Femur (tissue), 1 donor: Measurements from ENCODE around the gene ASPSCR1.

Source experiments
- DNase-seq: peaks from one replicate; pipeline ENCODE4 v3.0.0-alpha.2; 2017

ASPSCR1 gene

DNA sequence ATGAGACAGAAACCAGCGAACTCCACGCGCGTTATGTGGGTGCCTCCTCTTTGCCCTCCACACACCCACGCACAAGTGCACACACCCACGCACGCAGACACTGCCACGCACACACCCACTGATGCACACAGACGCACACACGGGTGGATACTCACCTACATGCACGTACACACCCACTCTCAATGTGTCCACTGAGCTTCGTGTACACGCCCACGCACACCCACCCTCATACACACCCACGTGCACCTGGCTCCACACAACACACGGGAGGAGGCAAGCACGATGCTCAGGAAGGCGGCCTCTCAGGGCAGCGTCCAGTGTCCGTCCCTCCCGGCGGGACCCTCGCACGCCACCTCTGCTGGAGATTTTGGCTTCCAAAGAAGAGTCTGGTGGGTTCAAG lies 70.0 kb downstream of the ASPSCR1 start:
- DNase-seq: no peak

DNA sequence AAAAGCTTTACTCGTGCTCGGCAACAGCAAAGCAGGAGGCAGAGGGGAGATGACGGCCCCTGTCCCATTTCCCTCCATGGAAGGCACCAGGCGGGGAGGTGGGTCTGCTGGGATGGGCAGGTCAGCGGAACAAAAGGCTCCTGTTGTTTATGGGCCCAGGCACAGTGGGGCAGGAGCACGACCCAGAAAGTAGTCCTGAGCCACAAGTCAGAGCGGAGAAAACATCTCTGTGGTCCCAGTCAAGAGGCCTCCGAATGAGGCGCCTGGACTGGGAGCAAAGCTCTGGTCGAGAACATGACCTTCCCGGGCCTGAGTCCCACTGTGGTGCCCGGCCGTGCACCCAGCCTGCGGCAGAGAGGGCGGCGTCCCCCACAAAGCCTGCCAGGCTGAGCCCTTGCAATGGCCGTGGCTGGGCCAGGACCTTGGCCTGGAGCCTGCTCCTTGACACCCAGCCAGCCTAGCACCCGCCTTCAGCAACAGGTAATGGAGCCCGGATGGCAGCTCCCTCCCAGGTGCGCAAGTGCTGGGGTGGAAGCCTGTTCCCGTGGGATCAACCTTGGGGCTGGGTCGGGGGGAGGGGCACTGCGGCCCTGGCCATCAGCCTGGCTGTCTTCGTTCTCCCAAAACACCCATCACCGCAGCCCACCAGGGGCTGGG lies 70.6 kb downstream of the ASPSCR1 start:
- no peak for DNase-seq

DNA sequence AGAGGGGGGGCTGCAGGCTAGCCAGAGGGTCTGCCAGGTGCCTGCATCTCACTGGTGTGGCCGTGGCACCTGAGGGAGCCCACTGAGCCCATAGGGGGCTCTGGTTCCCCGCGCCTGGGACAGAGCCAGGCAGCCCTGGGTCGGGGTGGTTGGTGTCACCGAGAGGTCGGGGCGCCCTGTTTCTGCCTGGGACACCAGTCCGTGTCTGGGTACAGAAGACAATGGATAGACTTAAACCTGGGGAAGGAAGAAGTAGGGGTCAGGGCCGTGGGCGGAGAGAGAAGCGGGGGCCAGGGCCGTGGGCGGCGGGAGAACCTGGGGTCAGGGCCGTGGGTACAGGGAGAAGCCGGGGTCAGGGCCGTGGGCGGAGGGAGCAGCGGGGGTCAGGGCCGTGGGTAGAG lies 71.1 kb downstream of the ASPSCR1 start:
- DNase-seq: peak; percentile 16

DNA sequence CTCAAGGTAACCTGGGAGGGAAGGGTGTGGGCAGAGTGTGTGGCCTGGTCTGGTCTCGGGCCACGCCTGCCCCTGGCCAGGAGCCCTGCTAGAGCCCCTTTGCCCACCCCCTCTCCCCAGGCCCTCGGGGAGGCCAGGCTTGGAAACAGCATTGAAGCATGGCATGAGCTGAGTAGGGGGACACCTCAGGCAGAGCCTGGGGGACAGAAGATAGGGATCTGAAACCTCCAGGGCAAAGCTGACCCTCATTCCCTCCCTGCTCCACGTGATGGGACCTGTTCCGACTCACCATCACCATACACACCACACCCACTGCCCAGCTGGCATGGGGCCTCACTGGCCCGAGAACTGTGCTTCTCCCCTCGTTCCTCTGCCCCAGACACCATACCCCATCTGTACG lies 71.7 kb downstream of the ASPSCR1 start:
- peak; percentile 17 for DNase-seq

DNA sequence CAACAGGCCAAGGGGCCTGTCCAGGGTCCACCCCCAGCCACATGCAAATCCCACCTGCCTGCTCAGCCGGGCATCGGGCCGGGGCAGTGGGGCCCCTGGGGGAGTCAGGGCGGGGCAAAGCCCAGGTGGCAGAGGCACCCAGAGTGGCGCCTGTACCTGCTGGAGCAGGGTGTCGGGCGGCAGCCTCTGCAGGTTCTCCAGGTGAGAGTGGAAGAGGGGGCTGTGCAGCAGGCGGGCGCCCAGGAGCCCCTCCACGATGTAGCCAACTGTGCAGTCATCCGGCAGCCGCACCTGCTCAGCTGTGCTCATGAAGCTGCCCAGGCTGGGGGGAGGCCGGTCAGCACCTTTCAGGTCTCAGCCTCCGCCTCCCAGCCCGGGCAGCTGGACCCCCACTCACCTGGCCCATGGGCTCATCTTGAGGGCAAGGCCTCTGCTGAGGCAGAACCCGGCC lies 72.1 kb downstream of the ASPSCR1 start:
- DNase-seq: peak; percentile 17

DNA sequence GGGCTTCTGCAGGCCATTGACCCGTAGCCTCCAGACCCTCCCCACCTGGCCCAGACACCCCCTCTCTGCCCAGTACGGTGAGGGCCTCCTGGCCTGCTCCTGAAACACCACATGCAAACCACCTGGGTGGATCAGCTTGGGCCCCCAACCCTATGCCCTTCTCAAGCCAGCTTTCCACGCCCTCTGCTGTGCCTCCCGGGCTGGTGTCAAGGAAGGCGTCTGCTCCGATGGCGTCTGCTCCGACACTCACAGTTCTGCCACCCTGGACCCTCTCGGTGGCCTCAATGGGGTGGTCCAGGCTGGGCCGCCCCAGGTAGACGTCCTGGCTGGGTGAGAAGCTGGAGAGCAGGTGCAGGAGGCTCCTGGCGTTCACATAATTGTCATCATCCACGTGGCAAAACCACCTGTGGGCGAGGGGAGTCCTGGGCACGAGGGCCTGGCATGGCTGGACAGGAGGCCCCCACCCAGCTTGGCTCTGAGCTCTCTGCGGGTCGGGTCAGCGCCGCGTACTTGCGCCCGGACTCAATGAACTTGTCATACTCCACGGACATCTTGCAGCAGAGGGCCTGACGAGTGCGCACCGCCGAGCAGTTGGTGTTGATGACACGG lies 72.8 kb downstream of the ASPSCR1 start:
- DNase-seq: peak; percentile 25

DNA sequence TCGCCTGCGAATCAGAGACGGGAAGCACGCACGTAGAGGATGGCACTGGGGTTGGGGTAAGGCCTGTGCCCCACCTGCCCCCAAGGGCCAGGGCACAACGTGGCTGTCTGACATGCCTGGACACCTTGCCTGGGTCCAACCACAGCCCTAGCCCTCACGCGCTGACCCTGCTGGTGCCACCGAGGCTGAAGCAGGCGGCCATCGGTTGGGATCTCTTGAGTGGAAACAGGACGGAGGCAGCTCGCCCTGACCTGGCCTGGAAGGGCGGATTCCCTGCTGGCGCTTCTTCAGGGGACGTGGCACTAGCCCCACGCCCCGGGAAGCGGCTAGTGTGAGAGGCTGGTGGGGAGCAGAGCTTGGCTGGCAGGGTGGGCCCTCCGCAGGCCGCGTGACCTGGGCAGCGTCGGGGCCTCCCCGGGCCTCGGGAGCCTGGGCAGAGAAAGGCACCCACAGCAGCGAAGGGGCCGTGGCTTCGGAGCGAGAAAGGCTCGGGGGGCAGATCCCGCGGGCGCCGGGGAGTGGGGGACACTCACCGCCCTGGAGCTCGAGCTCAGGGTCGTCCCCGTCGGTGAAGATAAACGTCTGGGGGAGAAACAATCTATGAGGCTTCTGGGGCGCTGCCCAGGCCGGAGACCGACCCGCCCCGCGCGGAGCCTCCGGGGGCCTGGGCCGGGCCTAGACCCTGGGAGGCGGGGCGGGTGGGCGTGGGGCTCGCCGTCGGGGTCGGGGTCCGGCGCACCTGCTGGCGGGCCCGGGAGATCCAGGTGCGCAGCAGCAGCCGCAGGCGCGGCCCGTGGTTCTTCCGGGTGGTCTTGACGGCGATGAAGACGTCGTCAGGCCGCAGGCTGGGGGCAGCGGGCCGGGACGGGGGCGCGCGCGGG lies 73.6 kb downstream of the ASPSCR1 start:
- peak; percentile 40 for DNase-seq

DNA sequence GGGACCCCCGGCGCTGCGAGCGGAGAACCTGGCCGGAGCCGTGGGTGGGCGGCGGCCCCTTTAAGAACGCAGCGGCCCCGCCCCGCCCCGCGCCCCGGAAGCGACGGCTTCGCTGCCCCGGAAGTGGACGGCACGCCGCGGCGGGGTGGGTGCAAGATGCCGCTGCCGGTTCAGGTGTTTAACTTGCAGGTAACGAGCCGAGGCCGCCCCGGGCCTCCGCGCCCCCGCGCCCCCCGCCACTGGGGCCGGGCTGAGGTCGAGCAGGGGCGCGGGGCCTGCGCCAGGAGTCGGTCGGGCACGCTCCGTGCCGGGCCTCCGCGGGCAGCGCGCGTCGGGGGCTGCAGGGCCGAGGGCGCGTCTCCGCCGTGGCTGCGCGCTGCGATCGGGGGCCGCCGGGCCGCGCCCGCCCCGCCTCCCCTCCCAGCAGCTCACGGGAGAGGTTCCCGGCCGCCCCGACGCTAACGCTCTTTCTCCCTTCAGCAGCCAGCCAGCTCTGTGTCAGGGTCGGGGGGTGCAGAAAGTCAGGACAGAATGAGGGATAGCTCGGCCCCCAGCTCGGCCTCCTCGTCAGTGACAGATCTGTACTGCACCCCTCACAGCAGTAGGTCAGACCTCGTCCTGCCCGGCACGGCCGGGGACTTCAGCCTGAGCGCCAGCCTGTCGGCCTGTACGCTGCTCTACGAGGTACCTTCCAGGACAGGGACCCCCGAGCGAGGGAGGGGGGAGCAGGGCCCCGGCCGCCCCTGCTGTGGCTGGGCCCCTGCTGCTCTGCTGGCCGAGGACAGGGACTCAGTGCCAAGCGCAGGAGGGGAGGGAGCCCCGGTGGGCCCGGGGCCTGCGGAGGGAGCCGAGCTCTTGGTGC lies 74.6 kb downstream of the ASPSCR1 start, which contains the start of the genes GPS1 and RFNG:
GPS1 (plus strand) TSS at position 123 of the 862 bp plus-strand sequence; CDS start at position 157, 34 bp downstream.
RFNG (minus strand) TSS at position 36 of the 862 bp plus-strand sequence. CDS start 45 bp downstream, outside the sequence.
- peak; percentile 85 for DNase-seq

DNA sequence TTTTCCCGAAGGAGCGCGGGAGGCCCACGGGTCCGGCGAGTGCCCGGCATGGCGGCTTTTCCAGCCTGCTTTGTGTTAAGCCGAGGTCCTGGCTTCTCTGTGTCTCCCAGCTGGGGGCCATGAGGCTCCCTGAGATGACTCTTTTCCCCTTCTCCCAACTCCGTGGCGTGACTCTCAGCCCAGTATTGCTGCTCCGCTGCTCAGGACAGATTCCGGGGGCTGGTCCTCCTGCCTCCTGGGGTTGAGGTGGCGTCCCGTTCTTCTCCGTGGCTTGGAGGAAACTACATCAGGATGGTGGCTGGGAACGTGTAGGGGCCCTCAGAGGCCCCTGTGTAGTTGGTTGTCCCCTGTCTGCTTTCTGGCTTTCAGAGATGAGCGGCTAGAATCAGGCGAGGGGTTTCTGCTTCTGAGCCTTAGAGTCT lies 75.2 kb downstream of the ASPSCR1 start:
- peak; percentile 18 for DNase-seq

DNA sequence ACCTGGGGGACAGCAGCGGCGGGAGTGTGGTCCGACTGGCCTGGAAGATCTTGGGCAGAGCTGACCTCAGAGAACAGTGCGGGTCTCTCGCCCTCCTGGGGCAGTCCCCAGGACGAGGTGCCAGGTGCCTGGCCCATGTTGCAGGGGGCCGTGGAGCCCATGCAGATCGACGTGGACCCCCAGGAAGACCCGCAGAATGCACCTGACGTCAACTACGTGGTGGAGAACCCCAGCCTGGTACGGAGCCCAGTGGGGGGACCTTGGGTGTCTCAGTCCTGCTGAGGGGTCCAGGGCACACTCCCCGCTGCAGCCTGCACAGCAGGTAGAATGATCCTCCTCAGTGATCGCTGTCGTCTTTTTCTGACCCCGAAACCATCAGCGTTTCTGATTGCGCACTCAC lies 75.7 kb downstream of the ASPSCR1 start:
- DNase-seq: no peak

DNA sequence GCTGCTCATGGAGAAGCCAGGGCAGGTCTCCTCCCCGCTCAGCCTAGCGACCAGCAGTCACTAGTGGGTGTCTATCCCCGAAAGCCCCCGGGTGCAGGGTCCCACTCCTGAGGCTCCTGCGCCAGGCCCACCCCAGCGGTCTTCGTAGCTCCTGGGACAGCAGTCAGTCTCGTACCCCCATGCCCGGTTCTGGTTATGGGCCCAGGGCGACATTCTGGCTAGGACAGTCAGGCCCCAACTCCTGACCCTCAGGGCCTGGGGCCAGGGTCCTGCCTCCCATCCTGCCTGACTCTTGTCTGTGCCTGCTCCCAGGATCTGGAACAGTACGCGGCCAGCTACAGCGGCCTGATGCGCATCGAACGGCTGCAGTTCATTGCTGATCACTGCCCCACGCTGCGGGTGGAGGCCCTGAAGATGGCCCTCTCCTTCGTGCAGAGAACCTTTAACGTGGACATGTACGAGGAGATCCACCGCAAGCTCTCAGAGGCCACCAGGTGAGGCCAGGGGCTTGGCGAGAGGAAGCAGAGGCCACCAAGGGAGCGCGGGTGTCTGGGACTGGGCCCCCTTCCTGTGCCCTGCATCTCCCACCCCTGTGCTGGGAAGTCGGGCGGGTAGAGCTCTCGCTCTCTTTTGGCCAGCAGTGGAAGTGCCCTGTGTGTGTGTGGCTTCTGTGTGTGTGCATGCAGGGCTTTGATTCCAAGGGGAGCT lies 76.3 kb downstream of the ASPSCR1 start:
- peak; percentile 15 for DNase-seq

DNA sequence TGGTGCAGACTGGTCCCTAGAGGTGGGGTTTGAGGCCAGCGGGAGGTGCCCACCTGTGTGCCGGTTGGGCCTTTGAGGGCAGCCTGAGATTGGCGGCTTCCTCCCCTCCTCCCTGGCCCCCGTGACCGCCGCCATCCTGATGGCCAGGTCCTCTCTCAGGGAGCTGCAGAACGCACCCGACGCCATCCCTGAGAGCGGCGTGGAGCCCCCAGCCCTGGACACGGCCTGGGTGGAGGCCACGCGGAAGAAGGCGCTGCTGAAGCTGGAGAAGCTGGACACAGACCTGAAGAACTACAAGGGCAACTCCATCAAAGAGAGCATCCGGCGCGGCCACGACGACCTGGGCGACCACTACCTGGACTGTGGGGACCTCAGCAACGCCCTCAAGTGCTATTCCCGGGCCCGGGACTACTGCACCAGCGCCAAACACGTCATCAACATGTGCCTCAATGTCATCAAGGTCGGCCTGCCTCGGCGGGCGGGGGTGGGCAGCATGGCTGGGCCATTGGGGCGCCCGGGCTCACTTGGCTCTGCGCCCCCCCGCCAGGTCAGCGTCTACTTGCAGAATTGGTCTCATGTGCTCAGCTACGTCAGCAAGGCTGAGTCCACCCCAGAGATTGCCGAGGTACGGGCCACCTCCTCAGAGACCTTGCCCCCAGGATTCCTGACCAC lies 77.1 kb downstream of the ASPSCR1 start:
- peak; percentile 27 for DNase-seq

DNA sequence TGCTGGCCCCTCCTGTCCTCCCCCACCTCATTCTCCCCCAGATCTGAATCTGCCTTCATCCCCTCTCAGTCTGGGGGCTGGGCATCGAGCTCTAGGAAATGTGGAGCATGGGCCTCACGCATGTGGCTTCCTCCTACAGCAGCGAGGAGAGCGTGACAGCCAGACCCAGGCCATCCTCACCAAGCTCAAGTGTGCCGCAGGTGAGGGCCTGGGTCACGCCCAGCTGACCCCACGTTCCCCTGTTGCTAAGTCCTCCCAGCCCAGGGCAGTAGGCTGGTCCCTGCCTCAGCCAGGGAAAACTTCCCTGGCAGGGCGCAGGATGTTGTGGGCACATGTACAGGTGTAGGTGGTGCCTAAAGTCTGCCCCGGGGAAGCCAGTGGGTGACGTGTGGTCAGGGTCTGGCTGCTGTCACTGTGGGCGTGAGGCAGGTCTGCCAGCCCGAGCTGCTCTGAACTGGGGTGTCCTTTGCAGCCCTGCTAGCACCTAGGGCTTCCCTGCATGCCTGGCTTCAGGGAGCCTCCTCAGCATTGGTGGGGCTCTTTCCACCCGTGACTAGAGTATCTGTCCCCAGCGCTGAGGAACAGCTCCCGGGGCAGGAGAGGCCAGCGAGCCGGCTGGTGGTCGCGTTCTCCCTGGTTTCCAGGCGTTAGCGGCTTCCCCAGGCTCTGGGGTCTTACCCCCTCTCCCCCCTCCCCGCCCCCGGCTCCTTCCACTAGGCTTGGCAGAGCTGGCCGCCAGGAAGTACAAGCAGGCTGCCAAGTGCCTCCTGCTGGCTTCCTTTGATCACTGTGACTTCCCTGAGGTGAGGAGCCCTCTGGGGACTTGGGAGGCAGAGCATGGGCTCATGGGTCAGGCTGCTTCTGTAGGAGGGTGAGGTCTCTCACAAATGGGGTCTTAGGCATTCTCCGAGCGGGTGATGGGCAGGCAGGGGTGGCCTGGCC lies 77.9 kb downstream of the ASPSCR1 start:
- DNase-seq: peak; percentile 16

DNA sequence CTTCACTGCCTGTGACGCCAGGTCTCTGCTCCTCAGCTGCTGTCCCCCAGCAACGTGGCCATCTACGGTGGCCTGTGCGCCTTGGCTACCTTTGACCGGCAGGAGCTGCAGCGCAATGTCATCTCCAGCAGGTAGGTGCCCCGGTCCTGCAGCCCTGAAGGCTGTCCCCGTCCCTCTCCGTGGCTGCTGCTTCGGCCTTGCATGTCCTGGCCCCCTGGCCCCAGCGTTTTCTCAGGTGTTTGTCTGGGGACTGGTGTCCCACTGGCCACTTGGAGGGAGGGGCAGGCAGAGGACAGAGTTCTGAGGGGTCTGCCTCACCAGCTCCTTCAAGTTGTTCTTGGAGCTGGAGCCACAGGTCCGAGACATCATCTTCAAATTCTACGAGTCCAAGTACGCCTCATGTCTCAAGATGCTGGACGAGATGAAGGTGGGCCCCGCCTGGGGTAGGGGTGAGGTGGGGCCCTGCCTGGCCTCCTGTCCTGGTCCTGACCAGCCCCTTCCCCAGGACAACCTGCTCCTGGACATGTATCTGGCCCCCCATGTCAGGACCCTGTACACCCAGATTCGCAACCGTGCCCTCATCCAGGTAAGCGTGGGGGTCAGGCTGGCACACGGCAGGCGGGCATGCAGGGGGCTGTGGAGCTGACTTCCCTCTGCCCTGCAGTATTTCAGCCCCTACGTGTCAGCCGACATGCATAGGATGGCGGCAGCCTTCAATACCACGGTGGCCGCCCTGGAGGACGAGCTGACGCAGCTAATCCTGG lies 78.7 kb downstream of the ASPSCR1 start:
- peak; percentile 20 for DNase-seq

DNA sequence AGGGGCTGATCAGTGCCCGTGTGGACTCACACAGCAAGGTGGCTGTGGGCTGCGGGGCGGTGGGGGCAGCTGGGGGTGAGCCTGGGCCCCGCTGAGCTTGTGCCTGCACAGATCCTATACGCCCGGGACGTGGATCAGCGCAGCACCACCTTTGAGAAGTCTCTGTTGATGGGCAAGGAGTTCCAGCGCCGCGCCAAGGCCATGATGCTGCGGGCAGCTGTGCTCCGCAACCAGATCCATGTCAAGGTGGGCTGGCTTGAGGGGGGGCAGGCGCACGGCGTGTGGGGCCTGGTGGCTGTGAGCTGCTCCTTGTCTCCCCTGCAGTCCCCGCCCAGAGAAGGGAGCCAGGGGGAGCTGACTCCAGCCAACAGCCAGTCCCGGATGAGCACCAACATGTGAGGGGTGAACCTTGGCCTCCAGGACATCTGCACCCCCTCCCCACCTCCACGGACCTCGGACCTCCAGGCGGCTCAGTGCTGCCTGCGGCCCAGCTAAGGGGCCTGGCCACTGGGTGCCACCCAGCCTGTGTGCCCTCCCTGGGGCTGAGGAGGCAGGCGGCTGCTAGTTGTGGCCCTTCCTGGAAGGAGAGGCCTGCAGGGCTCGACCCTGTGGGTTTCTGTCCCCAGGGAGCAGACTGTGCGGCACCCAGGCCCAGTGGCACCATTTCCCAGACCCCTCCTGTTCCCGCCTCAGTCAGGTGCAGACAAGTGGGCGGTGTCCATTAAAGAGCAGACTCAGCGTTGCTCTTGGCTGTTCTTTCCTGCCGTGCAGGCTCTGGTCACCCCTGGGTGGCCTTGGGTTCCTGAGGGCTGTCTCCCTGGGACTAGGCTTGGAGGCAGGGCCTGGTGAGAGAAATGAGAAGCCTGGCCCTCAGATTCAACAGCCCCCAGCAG lies 79.5 kb downstream of the ASPSCR1 start:
- DNase-seq: peak; percentile 23

DNA sequence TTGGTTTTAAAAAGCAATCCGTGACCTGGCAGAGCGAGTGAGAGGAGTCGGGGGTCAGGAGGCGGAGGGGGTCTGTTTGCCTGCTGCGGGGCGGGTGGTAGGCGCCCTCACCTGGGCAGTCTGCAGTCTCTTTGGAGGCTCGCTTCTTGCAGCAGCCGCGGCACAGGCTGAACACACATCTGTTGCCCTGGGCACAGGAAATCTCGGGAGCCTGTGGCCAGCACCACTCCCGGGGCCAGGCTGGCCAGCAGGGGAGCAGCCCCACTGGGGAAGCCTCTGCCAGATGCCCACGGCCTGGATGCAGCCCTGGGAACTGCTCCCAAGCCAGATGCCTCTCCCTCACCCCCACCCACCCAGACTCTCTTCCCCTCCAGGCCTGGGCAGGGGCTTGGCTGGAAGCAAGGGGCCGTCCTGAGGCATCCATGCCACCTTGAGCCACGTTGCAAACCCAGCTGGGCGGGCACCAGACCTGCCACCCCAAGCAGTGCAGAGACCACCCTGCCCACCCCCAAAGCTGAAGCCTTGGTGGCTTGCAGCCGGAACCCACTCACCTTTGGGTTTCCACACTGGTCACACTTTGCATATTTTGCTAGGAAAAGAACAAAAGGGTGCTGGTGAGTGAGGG lies 80.9 kb downstream of the ASPSCR1 start:
- DNase-seq: peak; percentile 20

DNA sequence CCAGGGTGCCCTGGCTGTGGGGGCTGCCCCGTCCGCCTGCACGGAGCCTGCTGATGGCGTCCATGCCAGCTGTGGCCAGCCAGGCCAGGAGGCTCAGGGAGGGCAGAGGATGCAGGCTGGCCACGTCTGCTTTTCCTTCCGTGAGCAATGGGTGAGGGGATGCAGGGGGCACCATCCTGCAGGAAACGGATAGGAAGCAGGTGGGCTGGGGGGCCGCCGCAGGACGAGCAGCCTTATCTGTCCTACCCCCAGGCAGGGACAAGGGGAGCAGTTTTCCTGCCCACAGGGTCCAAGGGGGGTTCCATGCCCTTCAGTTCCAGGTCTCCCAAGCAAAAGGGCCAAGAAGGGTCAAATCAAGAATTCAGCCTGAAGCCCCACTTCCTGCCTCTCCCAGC lies 81.4 kb downstream of the ASPSCR1 start:
- DNase-seq: no peak
